Small intestine (tissue), 7 donors: Measurements from ENCODE around the gene XKR8. TPM values are rescaled to one million over a fixed set of nuclear protein-coding genes. Genes with fewer than 3 reads are reported as not detected.

Experiments used
- DNase-seq, 2 donors: peaks; one replicate each; pipeline versions ENCODE4 v3.0.0 to v3.0.0-alpha.2; 2013
- FAIRE-seq: peaks from 2 replicates; lab custom pipeline; 2012; peaks lifted over from hg19 to GRCh38; lab: Jason Lieb, UNC
- H3K27ac ChIP-seq, 3 donors: one replicate each; pipeline ENCODE4 v1.5.1; 2013; ENCODE audit warnings: low read length in 2 of 3, mild to moderate bottlenecking in 2 of 3, control low read depth in 1 of 3, inconsistent platforms in 1 of 3, low read depth in 1 of 3, moderate library complexity in 1 of 3
- H3K27me3 ChIP-seq, 3 donors: one replicate each; pipeline ENCODE4 v1.6.1; 2013; ENCODE audit warnings: low read length in 3 of 3, inconsistent platforms in 1 of 3; ENCODE audit not compliant: control insufficient read depth in 3 of 3, insufficient read depth in 3 of 3
- H3K36me3 ChIP-seq, 3 donors: one replicate each; pipeline ENCODE4 v1.6.1; 2013; ENCODE audit warnings: low read length in 3 of 3, inconsistent platforms in 1 of 3, low read depth in 1 of 3, mild to moderate bottlenecking in 1 of 3, moderate library complexity in 1 of 3; ENCODE audit not compliant: control insufficient read depth in 3 of 3, insufficient read depth in 2 of 3
- H3K4me1 ChIP-seq, 3 donors: one replicate each; pipeline ENCODE4 v1.6.1; 2013; ENCODE audit warnings: low read length in 2 of 3, inconsistent platforms in 1 of 3, low read depth in 1 of 3, mild to moderate bottlenecking in 1 of 3, moderate library complexity in 1 of 3; ENCODE audit not compliant: control insufficient read depth in 3 of 3, insufficient read depth in 2 of 3
- H3K4me3 ChIP-seq, 3 donors: one replicate each; pipeline ENCODE4 v1.5.1; 2013; ENCODE audit warnings: low read length in 3 of 3, control low read depth in 1 of 3, inconsistent platforms in 1 of 3, low read depth in 1 of 3, mild to moderate bottlenecking in 1 of 3, moderate library complexity in 1 of 3
- H3K9me3 ChIP-seq, 2 donors: one replicate each; pipeline ENCODE4 v1.6.1; 2013; ENCODE audit warnings: low read depth in 1 of 2, low read length in 1 of 2; ENCODE audit not compliant: control insufficient read depth in 2 of 2, insufficient read depth in 1 of 2
- WGBS, 3 donors: extraction: QIAGEN DNeasy Blood & Tissue Kit; methylation state at CpG; one replicate each; pipeline ENCODE4 v1.1.7; 2013; 5-methylcytosine and 5-hydroxymethylcytosine counted together
- polyA plus RNA-seq, 4 donors: library from polyadenylated mRNA; stranded (reverse) in 3 of 4; unstranded in 1 of 4; fragments of 200-250 nt in 3 of 4; fragments of 120-200 nt in 1 of 4; gene quantifications; one replicate each; pipeline versions ENCODE4 v1.2.1 to v1.2.3, GENCODE V29; 2013
- donor health status: healthy with polysubstance abuse.
- donor health status: control.
- donor health status: control.
- donor health status: Bipolar disorder and iron deficiency.
- donor health status: healthy.

Gene XKR8
- polyA plus RNA-seq, 4 donors = 4.9 to 9.4 (median 7.4) TPM

DNA sequence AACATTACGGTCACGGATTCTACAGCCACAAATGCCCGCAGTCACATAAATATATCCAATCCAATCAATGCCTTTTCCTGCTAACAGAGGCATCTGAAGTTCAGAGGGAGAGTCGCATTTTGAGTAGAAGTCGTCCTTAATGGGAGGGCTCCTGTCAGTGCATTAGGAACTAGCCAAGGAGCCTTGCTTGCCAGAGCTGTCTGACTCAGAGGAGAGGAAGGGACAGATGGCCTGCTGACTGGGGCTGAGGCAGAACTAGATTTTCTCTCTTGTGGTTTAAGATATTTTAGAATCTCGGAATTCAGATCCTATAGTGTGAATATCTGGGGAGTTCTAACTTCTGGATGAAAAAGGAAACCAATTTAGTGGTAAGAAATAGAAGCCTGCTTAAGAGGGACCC is 10.6 kb downstream of the XKR8 start:
- no peaks in the 10 kb centered on the region for H3K4me1 ChIP-seq
- DNase-seq (no peak), FAIRE-seq (no peak)
- no peaks in the 10 kb centered on the region for H3K27me3 ChIP-seq
- H3K4me3 ChIP-seq = no peak overlapping the region
- 82 to 92% (median 92%) methylated on average over 6 of the region's 6 CpGs for WGBS, 3 donors
- peaks cover 2 to 45% (median 18%) of the 10 kb centered on the region in 3 donors for H3K36me3 ChIP-seq
- H3K9me3 ChIP-seq = no peaks in the 10 kb centered on the region
- H3K27ac ChIP-seq = no peak overlapping the region

DNA sequence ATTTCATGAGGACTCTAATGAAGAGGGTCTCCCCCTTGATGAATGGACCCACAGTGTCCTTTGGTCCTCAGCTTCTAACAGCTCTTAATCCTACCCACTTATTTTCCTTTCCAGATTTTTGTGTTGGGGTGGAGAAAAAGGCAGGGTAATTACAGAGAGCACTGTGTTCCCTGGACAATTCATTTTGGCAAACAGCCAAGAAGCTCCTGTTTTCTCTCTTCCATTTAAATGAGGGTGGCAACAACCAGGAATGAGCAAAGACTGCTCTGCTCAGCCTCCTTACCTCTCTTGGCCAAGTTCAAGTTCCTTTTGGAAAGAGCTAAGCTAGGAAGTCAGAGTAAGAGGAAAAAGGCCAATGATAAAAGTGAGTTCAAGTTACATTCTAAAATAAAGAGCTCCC is 11.9 kb downstream of the XKR8 start:
- Histone ChIP-seq H3K4me3 (no peak overlapping the region), H3K27me3 (no peaks in the 10 kb centered on the region), H3K4me1 (no peaks in the 10 kb centered on the region), H3K27ac (no peak overlapping the region), H3K9me3 (no peaks in the 10 kb centered on the region), H3K36me3 (peaks cover 2 to 33% (median 20%) of the 10 kb centered on the region in 3 donors)
- no peak for DNase-seq
- FAIRE-seq = no peak

DNA sequence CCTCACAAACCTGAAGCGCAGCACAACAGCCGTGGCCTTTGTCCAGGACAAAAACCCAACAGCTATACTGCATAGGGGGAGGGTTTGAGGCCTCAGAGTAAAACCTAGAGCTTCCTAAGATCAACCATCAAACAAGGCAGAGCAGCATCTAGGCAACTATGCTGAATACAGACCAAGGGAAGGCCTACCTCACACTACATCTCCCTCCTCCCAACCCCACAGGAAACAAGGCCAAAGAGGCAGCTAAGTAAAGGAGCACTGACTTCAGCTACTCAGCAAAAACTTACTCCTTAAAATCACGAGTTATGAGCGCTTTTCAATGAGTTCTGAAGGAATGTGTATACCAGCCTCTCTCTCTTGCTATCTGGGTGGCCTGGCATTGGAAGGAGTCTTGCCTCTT is 12.4 kb downstream of the XKR8 start:
- Histone ChIP-seq H3K27me3 (no peaks in the 10 kb centered on the region), H3K4me1 (no peaks in the 10 kb centered on the region), H3K9me3 (no peaks in the 10 kb centered on the region), H3K27ac (no peak overlapping the region), H3K36me3 (peaks cover 3 to 30% (median 18%) of the 10 kb centered on the region in 3 donors), H3K4me3 (no peak overlapping the region)
- DNase-seq (no peak), FAIRE-seq (no peak)
- WGBS, 3 donors = 87 to 91% (median 91%) methylated on average over 4 of the region's 4 CpGs

DNA sequence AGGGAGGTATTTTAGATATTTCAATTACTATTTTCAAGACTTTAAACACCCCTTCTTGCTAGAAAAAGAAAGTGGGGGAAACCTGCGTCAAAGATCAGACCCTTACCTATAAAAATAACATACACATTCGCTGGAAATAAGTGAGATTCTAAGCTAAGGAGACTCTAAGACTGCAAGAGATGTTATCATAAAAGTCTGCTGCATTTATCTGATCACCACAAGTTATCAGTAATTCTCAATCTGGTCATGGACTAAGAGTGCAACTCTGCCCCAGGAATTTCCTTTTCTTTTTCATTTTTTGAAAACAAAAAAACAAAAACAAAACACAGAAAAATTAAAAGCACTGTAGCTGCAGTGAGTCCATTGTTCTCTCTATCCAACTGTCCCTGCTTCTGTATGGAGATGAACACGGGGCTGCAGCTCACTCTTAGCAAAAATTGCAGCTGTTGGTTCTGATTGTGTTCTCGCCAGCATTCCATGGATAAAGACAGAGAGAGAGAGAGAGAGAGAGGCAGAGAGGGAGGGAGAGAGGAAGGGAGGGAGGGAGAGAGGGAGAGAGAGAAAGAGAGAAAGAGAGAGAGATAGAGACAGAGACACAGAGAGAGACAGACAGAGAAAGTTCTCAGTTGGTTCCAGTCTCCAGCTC is 14.1 kb downstream of the XKR8 start:
- H3K4me1 ChIP-seq = no peaks in the 10 kb centered on the region
- FAIRE-seq = no peak
- H3K27ac ChIP-seq = no peak overlapping the region
- no peak for DNase-seq
- no peaks in the 10 kb centered on the region for H3K27me3 ChIP-seq
- H3K4me3 ChIP-seq = no peak overlapping the region
- whole genome bisulfite sequencing, 3 donors = 85 to 93% (median 90%) methylated on average over 4 of the region's 4 CpGs
- no peaks in the 10 kb centered on the region for H3K9me3 ChIP-seq
- H3K36me3 ChIP-seq = peaks cover 5 to 29% (median 15%) of the 10 kb centered on the region in 3 donors

DNA sequence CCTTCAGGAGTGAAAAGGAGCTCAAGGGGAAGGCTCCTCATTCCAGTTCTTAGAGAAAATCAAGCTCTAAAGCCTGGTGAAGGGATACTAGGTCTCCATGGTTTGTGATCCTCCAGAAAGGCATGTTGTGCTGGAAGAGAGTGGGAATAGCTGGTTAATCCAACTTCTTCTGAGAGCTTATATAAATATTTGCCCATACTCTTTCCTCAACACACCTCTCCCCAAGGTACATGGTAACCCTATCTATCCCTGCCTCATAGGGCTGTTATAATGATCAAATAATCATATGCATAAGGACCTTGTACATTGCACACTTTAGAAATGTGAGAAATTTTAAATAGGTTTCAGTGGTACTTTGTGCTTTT is 14.6 kb downstream of the XKR8 start:
- FAIRE-seq (no peak), DNase-seq (no peak)
- no peak overlapping the region for H3K4me3 ChIP-seq
- H3K27me3 ChIP-seq = no peaks in the 10 kb centered on the region
- H3K27ac ChIP-seq = no peak overlapping the region
- H3K4me1 ChIP-seq = no peaks in the 10 kb centered on the region
- no peaks in the 10 kb centered on the region for H3K9me3 ChIP-seq
- peaks cover 5 to 29% (median 15%) of the 10 kb centered on the region in 3 donors for H3K36me3 ChIP-seq

DNA sequence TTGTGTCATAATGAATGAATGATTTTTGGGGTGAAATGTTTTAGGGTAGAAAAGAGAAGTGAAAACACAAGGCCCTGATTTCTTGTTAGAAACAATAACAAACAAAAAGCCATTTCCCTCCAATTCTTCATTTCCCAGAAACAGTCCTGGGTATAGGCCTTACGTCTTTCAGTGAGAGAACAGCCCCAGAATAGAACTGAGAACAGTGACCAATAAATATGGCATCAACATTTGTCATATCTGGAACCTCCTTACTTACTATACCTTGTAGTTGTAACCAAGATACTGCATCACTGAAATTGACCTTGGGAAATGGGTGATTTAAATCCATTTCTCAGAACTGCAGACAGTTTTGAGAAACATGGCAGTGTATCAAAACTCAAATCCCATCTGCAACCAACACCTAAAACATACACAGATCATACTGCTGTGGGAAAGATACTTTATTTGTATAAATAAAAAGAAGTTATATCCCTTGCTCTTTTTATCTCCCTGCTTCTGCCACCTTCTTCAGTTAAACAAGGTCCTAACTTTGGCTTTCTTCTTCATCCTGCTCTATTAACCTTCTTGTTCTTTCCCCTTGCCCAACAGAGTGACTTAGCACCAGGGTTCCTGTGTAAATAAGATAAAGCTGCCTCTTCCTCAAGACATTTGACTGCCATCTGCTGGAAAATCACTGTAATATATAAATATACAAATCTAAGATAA is 19.5 kb downstream of the XKR8 start:
- Histone ChIP-seq H3K36me3 (peaks cover 2 to 18% (median 10%) of the 10 kb centered on the region in 3 donors), H3K9me3 (no peaks in the 10 kb centered on the region), H3K27ac (no peak overlapping the region), H3K4me3 (no peak overlapping the region), H3K27me3 (no peaks in the 10 kb centered on the region), H3K4me1 (no peaks in the 10 kb centered on the region)
- WGBS, 3 donors = 67 to 83% (median 77%) methylated on average over 1 of the region's 1 CpG
- no peak for FAIRE-seq
- DNase-seq = peak; percentile 65 to 67

DNA sequence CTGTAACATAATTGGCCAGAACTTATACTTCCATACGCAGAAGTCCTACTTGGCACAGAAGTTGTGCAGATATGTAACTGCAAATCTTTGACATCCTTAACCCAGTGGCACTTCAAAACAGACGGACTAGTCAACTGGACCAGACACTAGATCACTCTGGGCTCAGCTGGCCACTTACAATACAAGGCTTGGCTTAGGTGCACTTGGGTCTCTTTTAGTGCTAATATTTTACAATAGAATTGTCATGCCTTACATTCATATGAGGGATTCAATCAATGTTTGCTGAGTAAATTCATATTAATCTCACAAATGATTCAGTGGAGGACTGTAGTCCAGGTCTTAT is 20.1 kb downstream of the XKR8 start:
- no peak overlapping the region for H3K4me3 ChIP-seq
- H3K4me1 ChIP-seq = no peaks in the 10 kb centered on the region
- no peak overlapping the region for H3K27ac ChIP-seq
- no peaks in the 10 kb centered on the region for H3K27me3 ChIP-seq
- no peaks in the 10 kb centered on the region for H3K9me3 ChIP-seq
- DNase-seq (no peak), FAIRE-seq (no peak)
- 20 to 23% (median 22%) methylated on average over 2 of the region's 2 CpGs for WGBS, 3 donors
- H3K36me3 ChIP-seq = peaks cover 2 to 18% (median 6%) of the 10 kb centered on the region in 3 donors

DNA sequence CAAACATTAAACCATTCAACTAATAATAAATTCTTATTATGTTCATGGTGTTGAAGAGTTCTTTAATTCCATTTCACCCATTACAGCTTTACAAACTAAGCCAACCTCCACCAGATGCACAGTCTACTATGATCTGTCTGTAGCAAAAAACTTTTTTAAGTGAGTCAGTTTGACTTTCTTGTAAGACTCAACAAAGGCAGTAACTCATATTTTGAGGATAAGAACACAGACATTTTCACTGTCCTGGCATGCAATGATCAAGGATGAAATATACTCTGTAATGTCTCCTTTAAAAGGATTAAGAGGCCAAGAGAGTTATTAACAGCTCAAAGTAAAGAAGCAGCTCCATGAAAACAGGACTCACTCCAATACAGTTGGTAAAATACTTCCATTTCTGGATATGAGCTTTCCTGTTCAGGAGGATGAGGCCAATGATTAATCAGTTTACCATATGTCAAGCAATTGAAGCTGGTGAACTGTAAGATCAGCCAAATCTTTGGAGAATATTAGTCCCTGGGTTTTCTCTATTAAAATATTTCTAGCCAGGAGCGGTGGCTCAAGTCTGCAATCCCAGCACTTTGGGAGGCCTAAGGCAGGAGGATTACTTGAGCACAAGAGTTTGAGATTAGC is 20.6 kb downstream of the XKR8 start:
- Histone ChIP-seq H3K27ac (no peak overlapping the region), H3K36me3 (peaks cover 2 to 18% (median 6%) of the 10 kb centered on the region in 3 donors), H3K9me3 (no peaks in the 10 kb centered on the region), H3K27me3 (no peaks in the 10 kb centered on the region), H3K4me3 (no peak overlapping the region), H3K4me1 (no peaks in the 10 kb centered on the region)
- WGBS, 3 donors = 74 to 100% (median 96%) methylated on average over 1 of the region's 1 CpG
- no peak for FAIRE-seq
- DNase-seq = no peak
